Measurements from ENCODE around the gene KLK14.

GRCh38 chr19:51108805-51109146, 26.1 kb upstream of the KLK14 start:
- no peak for TF ChIP-seq CTCF (IDR thresholded peaks at IDR 0.05)
- no peak for TF ChIP-seq POLR2A (IDR thresholded peaks at IDR 0.05)

All from lower leg skin (tissue), 3 donors.